Suprapubic skin (tissue), 4 donors: Measurements from ENCODE around the gene LINC01488.

ENCODE experiments used
- CTCF ChIP-seq, 2 donors: fragments of 200-600 bp in 1 of 2; fragments of 450-650 bp in 1 of 2; sonication (generic) in 1 of 2; IDR thresholded peaks; one replicate each; pipeline ENCODE4 v1.5.1; 2016 to 2019; ENCODE audit warnings: antibody characterized with exemption in 2 of 2, mild to moderate bottlenecking in 1 of 2, moderate library complexity in 1 of 2
- EP300 ChIP-seq: sonication (generic); formaldehyde crosslinking; IDR thresholded peaks from one replicate; pipeline ENCODE4 v1.6.1; 2017; ENCODE audit warnings: antibody characterized with exemption
- POLR2A ChIP-seq, 2 donors: fragments of 450-650 bp; IDR thresholded peaks; one replicate each; pipeline ENCODE4 v1.6.1; 2017; ENCODE audit warnings: antibody characterized with exemption in 2 of 2, mild to moderate bottlenecking in 2 of 2, moderate library complexity in 2 of 2
- POLR2AphosphoS5 ChIP-seq, 3 donors: sonication (generic); formaldehyde crosslinking; IDR thresholded peaks; one replicate each; pipeline ENCODE4 v1.6.1; 2017; ENCODE audit warnings: antibody characterized with exemption in 3 of 3

- TF ChIP-seq CTCF (IDR thresholded peaks at IDR 0.05) (no peak), POLR2A (IDR thresholded peaks at IDR 0.05) (no peak), EP300 (no peak), POLR2AphosphoS5 (IDR thresholded peaks at IDR 0.05) (no peak)
These were observed 859 bp downstream of the LINC01488 start for GRCh38 chr11:69482322-69482721.
